NT2/D1 (cell line): ENCODE results near the gene RNU7-1.

ENCODE experiments used
- DNase-seq: peaks from one replicate; pipeline ENCODE4 v3.0.0-alpha.2; 2011; ENCODE audit warnings: low read depth, low spot score
- H3K27me3 ChIP-seq: 2 replicates; pipeline ENCODE4 v1.6.0; 2011; ENCODE audit warnings: mild to moderate bottlenecking; ENCODE audit not compliant: insufficient read length, insufficient read depth
- H3K36me3 ChIP-seq: 2 replicates; pipeline ENCODE4 v1.6.1; 2011; ENCODE audit warnings: mild to moderate bottlenecking, low read length, mixed read lengths; ENCODE audit not compliant: insufficient read depth, insufficient read length
- H3K4me1 ChIP-seq: 2 replicates; pipeline ENCODE4 v1.5.1; 2011; ENCODE audit not compliant: insufficient read depth, insufficient read length
- H3K4me3 ChIP-seq: 2 replicates; pipeline ENCODE4 v1.5.1; 2011; ENCODE audit warnings: low read depth; ENCODE audit not compliant: insufficient read length
- H3K9ac ChIP-seq: 2 replicates; pipeline ENCODE4 v1.6.0; 2011; ENCODE audit warnings: low read depth; ENCODE audit not compliant: insufficient read length
- H3K9me3 ChIP-seq: 2 replicates; pipeline ENCODE4 v1.5.1; 2011; ENCODE audit warnings: mild to moderate bottlenecking, low read length; ENCODE audit not compliant: insufficient read depth
- SUZ12 ChIP-seq: IDR thresholded peaks from 2 replicates; pipeline ENCODE4 v1.6.1; 2011; ENCODE audit not compliant: insufficient read length, insufficient read depth; ENCODE audit errors: extremely low read depth
- YY1 ChIP-seq: IDR thresholded peaks from 2 replicates; pipeline ENCODE4 v1.6.1; 2011; ENCODE audit not compliant: insufficient read length, insufficient read depth
- ZNF274 ChIP-seq: IDR thresholded peaks from 2 replicates; pipeline ENCODE4 v1.6.1; 2011; ENCODE audit warnings: mild to moderate bottlenecking, low read depth, low read length

The RNU7-1 gene

DNA sequence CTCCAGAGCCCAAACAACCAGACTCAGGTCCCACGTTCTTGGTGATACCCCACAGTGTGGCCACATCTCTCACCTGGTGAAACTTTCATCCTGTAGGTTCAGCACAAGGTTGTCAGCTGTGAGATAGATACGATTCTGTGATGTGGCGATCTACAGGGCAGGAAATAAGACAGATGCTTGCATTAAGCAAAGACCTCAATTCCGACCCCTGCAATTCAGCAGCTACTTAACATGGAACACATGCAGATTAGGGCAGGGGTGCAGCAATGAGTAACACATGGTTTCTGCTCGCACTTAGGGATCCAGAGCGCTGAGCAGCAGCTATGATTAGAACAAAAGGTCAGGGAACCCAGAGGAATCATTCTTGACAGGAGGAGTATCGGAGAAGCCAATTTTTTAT is 22.7 kb downstream of the RNU7-1 start:
- DNase-seq, result no peak
- Histone ChIP-seq H3K4me1 (peaks cover 42% of the 10 kb centered on the region), H3K27me3 (no peaks in the 10 kb centered on the region)

DNA sequence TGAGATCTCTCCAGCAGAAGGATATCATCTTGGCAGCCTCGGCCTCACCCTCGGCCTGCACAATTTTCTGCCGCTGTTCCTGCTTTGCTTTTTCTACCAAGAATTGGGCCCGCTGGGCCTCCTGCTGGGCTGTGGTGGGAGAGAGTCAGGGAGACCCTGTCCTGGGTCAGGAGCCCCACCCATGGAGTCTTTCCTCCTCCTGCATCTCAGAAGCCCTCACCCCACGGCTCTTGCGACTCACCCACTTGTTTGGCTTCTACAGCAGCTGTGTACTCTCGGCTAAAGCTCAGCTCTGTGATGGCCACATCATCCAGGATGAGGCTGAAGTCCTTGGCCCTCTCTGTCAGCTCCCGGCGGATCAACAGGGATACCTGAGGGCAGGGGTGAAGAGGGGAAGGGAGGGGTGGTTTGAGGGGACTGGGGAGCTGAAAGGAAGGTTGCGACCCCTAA is 24.1 kb downstream of the RNU7-1 start:
- Histone ChIP-seq H3K4me3 (no peak overlapping the region), H3K9me3 (no peaks in the 10 kb centered on the region), H3K9ac (peak overlapping the region; percentile 34), H3K4me1 (peaks cover 33% of the 10 kb centered on the region), H3K36me3 (peaks cover 75% of the 10 kb centered on the region), H3K27me3 (no peaks in the 10 kb centered on the region)
- DNase-seq, result no peak
- TF ChIP-seq SUZ12, result no peak
- no peak for TF ChIP-seq YY1
- no peak for TF ChIP-seq ZNF274

More for the DNA sequence above, 22.7 kb downstream of the RNU7-1 start:
- no peak for TF ChIP-seq YY1
- H3K36me3 ChIP-seq, result peaks cover 62% of the 10 kb centered on the region
- no peak overlapping the region for H3K4me3 ChIP-seq
- no peak overlapping the region for H3K9ac ChIP-seq
- H3K9me3 ChIP-seq, result no peaks in the 10 kb centered on the region

DNA sequence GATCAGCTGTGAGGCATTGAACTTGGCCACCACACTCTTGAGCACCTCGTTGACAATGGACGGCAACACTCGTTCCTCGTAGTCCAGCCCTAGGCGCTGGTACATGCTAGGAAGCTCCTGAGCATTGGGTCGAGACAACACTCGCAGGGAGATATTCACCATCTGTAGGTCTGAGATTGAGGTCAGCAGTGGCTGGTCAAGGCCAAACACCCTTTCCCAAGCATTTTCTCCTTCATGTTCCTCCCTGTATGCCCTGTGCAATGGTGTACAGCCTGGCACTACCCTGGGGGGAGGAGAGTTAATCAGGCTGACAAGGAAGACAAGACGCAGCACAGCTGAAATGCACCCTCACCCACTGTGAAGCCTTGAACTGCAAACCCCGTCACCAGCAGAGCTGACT is 24.8 kb downstream of the RNU7-1 start:
- no peak for DNase-seq
- Histone ChIP-seq H3K27me3 (no peaks in the 10 kb centered on the region), H3K4me3 (no peak overlapping the region), H3K9me3 (no peaks in the 10 kb centered on the region), H3K4me1 (peaks cover 26% of the 10 kb centered on the region), H3K36me3 (peaks cover 83% of the 10 kb centered on the region), H3K9ac (peak overlapping the region; percentile 79)
- no peak for TF ChIP-seq ZNF274
- no peak for TF ChIP-seq YY1
- TF ChIP-seq SUZ12, result no peak

DNA sequence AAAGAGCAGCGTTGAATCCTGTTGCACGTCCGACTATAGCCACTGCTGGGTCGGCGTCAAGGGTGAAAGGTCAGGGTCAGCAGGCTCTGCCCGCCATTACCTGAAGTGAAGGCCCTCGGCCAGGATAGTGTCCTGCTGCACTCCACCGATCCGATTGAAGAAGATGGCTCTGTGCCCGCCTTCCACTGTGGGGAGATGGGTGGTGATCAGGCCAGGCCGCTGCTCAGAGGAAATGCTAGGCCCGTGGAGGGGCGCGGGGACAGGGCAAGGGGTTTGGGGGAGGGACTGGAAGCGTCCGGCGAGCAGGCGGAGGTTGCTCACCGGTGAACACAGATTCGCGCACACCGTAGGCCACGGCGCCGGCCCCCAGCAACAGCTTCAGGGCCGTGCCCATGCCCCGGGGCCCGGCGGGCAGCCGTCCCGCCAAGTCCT is 26.5 kb downstream of the RNU7-1 start:
- Histone ChIP-seq H3K27me3 (no peaks in the 10 kb centered on the region), H3K36me3 (peaks cover 83% of the 10 kb centered on the region), H3K4me1 (peaks cover 13% of the 10 kb centered on the region), H3K9me3 (no peaks in the 10 kb centered on the region), H3K9ac (peak overlapping the region; percentile 100), H3K4me3 (peak overlapping the region; percentile 99)
- DNase-seq, result peak; percentile 57
- no peak for TF ChIP-seq SUZ12
- TF ChIP-seq YY1, result no peak
- TF ChIP-seq ZNF274, result no peak

DNA sequence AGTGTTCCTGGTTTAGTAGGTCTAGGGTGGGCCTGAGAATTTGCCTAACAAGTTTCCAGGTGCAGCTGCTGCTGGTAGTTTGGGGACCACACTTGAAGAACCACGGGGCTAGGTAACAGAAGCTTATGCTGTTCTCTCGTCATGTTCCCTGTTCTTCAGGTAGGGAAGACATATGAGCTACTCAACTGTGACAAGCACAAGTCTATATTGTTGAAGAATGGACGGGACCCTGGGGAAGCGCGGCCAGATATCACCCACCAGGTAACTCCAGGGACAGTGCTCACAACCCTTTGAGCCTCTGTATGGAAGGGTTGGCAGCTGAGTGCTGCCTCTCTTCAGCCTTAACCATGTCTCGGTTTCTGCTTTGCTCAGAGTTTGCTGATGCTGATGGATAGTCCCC is 30.6 kb downstream of the RNU7-1 start:
- DNase-seq, result no peak
- TF ChIP-seq YY1 (no peak), SUZ12 (no peak), ZNF274 (no peak)
- H3K4me1 ChIP-seq, result no peaks in the 10 kb centered on the region
- no peaks in the 10 kb centered on the region for H3K27me3 ChIP-seq
- no peak overlapping the region for H3K9ac ChIP-seq
- H3K9me3 ChIP-seq, result no peaks in the 10 kb centered on the region
- H3K4me3 ChIP-seq, result no peak overlapping the region
- peaks cover 84% of the 10 kb centered on the region for H3K36me3 ChIP-seq

DNA sequence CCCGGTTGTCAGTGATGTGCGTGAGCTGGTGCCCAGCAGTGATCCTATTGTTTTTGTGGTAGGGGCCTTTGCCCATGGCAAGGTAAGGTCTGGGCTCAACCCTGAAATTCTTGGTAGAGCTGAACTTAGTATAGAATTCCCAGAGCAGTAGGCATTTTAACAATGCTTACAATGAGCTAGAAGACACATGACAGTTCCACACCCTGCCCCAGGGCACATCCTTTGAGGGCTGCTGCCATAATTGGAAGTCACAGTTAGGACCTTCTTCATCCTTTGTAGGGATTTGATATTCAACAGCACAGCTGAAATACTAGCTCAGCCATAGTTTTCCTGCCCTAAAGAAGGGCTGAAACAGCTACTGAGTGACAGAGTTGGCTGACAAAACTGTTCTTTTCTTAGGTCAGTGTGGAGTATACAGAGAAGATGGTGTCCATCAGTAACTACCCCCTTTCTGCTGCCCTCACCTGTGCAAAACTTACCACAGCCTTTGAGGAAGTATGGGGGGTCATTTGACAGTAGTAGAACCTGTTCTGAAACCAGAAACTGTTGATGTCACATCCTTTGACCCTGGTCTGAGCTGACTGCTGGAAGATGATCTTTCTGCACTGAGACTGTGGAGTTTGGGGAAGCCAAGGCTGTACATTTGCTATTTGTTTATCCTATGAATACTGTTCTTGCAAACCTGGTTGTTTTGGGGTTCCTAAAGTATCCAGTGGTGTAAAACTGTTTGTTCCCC is 31.8 kb downstream of the RNU7-1 start:
- H3K9ac ChIP-seq, result no peak overlapping the region
- H3K4me3 ChIP-seq, result no peak overlapping the region
- TF ChIP-seq ZNF274, result no peak
- no peak for TF ChIP-seq SUZ12
- no peak for TF ChIP-seq YY1
- H3K27me3 ChIP-seq, result no peaks in the 10 kb centered on the region
- DNase-seq, result no peak
- H3K36me3 ChIP-seq, result peaks cover 89% of the 10 kb centered on the region
- H3K4me1 ChIP-seq, result no peaks in the 10 kb centered on the region
- no peaks in the 10 kb centered on the region for H3K9me3 ChIP-seq

DNA sequence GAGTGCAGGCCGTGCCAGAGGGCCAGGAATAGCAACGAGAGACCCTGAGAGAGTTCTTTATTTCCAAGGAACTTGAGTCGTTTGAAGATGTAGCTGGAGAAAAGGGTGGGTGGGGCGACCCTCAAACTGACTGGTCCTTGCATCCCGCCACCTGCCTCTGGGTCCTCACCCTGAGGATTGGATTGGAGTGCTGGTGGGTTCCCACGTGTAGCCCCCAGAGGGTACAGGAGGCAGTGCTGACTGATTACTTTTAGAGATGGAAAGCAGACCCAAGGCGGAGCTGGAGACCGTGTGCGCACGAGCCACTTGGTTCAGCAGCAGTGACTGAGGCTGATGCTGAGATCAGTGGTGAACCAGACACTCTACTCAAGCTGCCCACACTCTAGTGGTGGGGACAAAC is 34.0 kb downstream of the RNU7-1 start:
- Histone ChIP-seq H3K27me3 (no peaks in the 10 kb centered on the region), H3K9ac (no peak overlapping the region), H3K9me3 (no peaks in the 10 kb centered on the region), H3K4me1 (no peaks in the 10 kb centered on the region), H3K4me3 (no peak overlapping the region), H3K36me3 (peaks cover 98% of the 10 kb centered on the region)
- TF ChIP-seq YY1, result no peak
- TF ChIP-seq SUZ12, result no peak
- no peak for TF ChIP-seq ZNF274
- no peak for DNase-seq
